H1 (cell line): Measurements from ENCODE around the gene TM4SF1. TPM values are rescaled to one million over a fixed set of nuclear protein-coding genes. Genes with fewer than 3 reads are reported as not detected.

Source experiments
- CTCF ChIA-PET: fragments of 300-600 bp; sonication (Branson Sonifier 250); formaldehyde crosslinking; loops from one replicate; lab custom pipeline; 2021; ENCODE audit not compliant: partially characterized antibody; lab: Charles Lee
- POLR2A ChIA-PET: fragments of 300-600 bp; sonication (Branson Sonifier 250); formaldehyde crosslinking; loops from one replicate; lab custom pipeline; 2021; ENCODE audit warnings: inconsistent platforms; ENCODE audit not compliant: partially characterized antibody; lab: Charles Lee
- DNase-seq, 2 experiments: peaks; one replicate each; pipeline versions ENCODE4 v3.0.0 to v3.0.0-alpha.2; 2010 to 2022; ENCODE audit warnings: low spot score in 2 of 2, low read depth in 1 of 2, mixed read lengths in 1 of 2
- FAIRE-seq: peaks from 2 replicates; lab custom pipeline; 2011; peaks lifted over from hg19 to GRCh38; lab: Jason Lieb, UNC
- H2AFZ ChIP-seq: 2 replicates; pipeline ENCODE4 v1.8.1; 2012; ENCODE audit warnings: low read length, inconsistent platforms
- H2AK5ac ChIP-seq: 2 replicates; pipeline ENCODE4 v1.6.1; 2013; ENCODE audit warnings: low read depth, low read length
- H2BK120ac ChIP-seq: replicated peaks from 2 replicates; pipeline ENCODE3; 2013; ENCODE audit warnings: low read depth, low read length, inconsistent platforms
- H2BK12ac ChIP-seq: 2 replicates; pipeline ENCODE4 v1.6.1; 2013; ENCODE audit warnings: low read depth, low read length
- H2BK15ac ChIP-seq: 2 replicates; pipeline ENCODE4 v1.6.1; 2013; ENCODE audit warnings: low read length
- H2BK20ac ChIP-seq: 2 replicates; pipeline ENCODE4 v1.6.1; 2013; ENCODE audit warnings: low read length
- H2BK5ac ChIP-seq: 2 replicates; pipeline ENCODE4 v1.6.1; 2013; ENCODE audit warnings: low read depth, low read length
- H3K14ac ChIP-seq: 2 replicates; pipeline ENCODE4 v1.6.1; 2013; ENCODE audit warnings: inconsistent platforms; ENCODE audit not compliant: insufficient read length
- H3K18ac ChIP-seq: 2 replicates; pipeline ENCODE4 v1.6.1; 2013; ENCODE audit warnings: low read length; ENCODE audit errors: extremely low read depth
- H3K23ac ChIP-seq: 2 replicates; pipeline ENCODE4 v1.6.1; 2013; ENCODE audit warnings: inconsistent platforms; ENCODE audit not compliant: insufficient read length
- H3K23me2 ChIP-seq: 2 replicates; pipeline ENCODE4 v1.6.1; 2013; ENCODE audit warnings: low read depth, low read length
- H3K27ac ChIP-seq: 2 replicates; pipeline ENCODE4 v1.6.1; 2011; ENCODE audit warnings: low read depth, low read length, inconsistent platforms
- H3K27me3 ChIP-seq, 4 experiments: replicated peaks in 1 of 4; 1 replicate in 1 of 4; 2 replicates in 3 of 4; pipeline versions ENCODE4 v1.6.1 to v1.8.1; 2011 to 2013; ENCODE audit warnings: low read length in 3 of 4, mild to moderate bottlenecking in 3 of 4, inconsistent platforms in 2 of 4, mixed read lengths in 2 of 4, moderate library complexity in 1 of 4; ENCODE audit not compliant: control insufficient read depth in 3 of 4, insufficient read depth in 3 of 4; ENCODE audit errors: extremely low read depth in 1 of 4
- H3K36me3 ChIP-seq, 4 experiments: 2 replicates each; pipeline versions ENCODE4 v1.6.1 to v1.8.1; 2011 to 2013; ENCODE audit warnings: mild to moderate bottlenecking in 4 of 4, low read length in 3 of 4, moderate library complexity in 2 of 4, control low read depth in 1 of 4, inconsistent platforms in 1 of 4; ENCODE audit not compliant: insufficient read depth in 4 of 4, control insufficient read depth in 2 of 4
- H3K4ac ChIP-seq: replicated peaks from 2 replicates; pipeline ENCODE3; 2013; ENCODE audit warnings: low read length, low read depth, mixed read lengths, inconsistent platforms; ENCODE audit not compliant: insufficient read length
- H3K4me1 ChIP-seq, 4 experiments: replicated peaks in 1 of 4; 1 replicate in 1 of 4; 2 replicates in 3 of 4; pipeline versions ENCODE4 v1.6.1 to v1.8.1; 2011 to 2013; ENCODE audit warnings: low read length in 3 of 4, inconsistent platforms in 2 of 4, mixed read lengths in 1 of 4; ENCODE audit not compliant: insufficient read depth in 4 of 4, control insufficient read depth in 3 of 4
- H3K4me2 ChIP-seq, 2 experiments: 2 replicates each; pipeline versions ENCODE4 v1.6.1 to v1.8.1; 2011 to 2013; ENCODE audit warnings: low read depth in 2 of 2, low read length in 2 of 2, control low read depth in 1 of 2, inconsistent platforms in 1 of 2, mild to moderate bottlenecking in 1 of 2; ENCODE audit not compliant: insufficient read depth in 1 of 2
- H3K4me3 ChIP-seq, 4 experiments: fragments of 200-600, 300-600 bp in 1 of 4; sonication (generic), shearing (Covaris generic), sonication (Bioruptor Twin) in 1 of 4; 2 replicates each; pipeline versions ENCODE4 v1.5.1 to v1.8.1; 2011 to 2016; ENCODE audit warnings: low read length in 4 of 4, low read depth in 3 of 4, control low read depth in 2 of 4, inconsistent platforms in 2 of 4, mild to moderate bottlenecking in 2 of 4, mixed read lengths in 1 of 4, moderate library complexity in 1 of 4; ENCODE audit not compliant: insufficient read depth in 2 of 4; ENCODE audit errors: extremely low read depth in 1 of 4
- H3K56ac ChIP-seq: replicated peaks from 2 replicates; pipeline ENCODE3; 2013; ENCODE audit warnings: low read depth, mild to moderate bottlenecking, mixed read lengths, low read length, inconsistent platforms; ENCODE audit not compliant: insufficient read length
- H3K79me1 ChIP-seq: 2 replicates; pipeline ENCODE4 v1.6.1; 2013; ENCODE audit warnings: low read depth, low read length, control low read depth
- H3K79me2 ChIP-seq, 2 experiments: 2 replicates each; pipeline versions ENCODE4 v1.6.1 to v1.8.1; 2012 to 2013; ENCODE audit warnings: low read length in 2 of 2, mild to moderate bottlenecking in 2 of 2, inconsistent platforms in 1 of 2; ENCODE audit not compliant: insufficient read depth in 2 of 2, control insufficient read depth in 1 of 2
- H3K9ac ChIP-seq, 4 experiments: replicated peaks in 1 of 4; 1 replicate in 1 of 4; 2 replicates in 3 of 4; pipeline versions ENCODE4 v1.6.1 to v1.8.1; 2011 to 2013; ENCODE audit warnings: low read depth in 3 of 4, low read length in 3 of 4, control low read depth in 2 of 4, mild to moderate bottlenecking in 2 of 4, moderate library complexity in 2 of 4, inconsistent platforms in 1 of 4; ENCODE audit errors: extremely low read depth in 1 of 4
- H3K9me3 ChIP-seq, 2 experiments: 2 replicates each; pipeline versions ENCODE4 v1.6.1 to v1.8.1; 2012 to 2013; ENCODE audit warnings: mild to moderate bottlenecking in 2 of 2, moderate library complexity in 2 of 2, control low read depth in 1 of 2, inconsistent platforms in 1 of 2, low read depth in 1 of 2, low read length in 1 of 2, mixed read lengths in 1 of 2; ENCODE audit not compliant: insufficient read depth in 2 of 2
- H4K20me1 ChIP-seq, 2 experiments: replicated peaks in 1 of 2; 2 replicates each; pipeline versions ENCODE3 to v1.8.1; 2011 to 2013; ENCODE audit warnings: inconsistent platforms in 2 of 2, low read length in 2 of 2, mild to moderate bottlenecking in 1 of 2; ENCODE audit not compliant: insufficient read depth in 2 of 2, control insufficient read depth in 1 of 2
- H4K5ac ChIP-seq: 2 replicates; pipeline ENCODE4 v1.6.1; 2013; ENCODE audit warnings: low read length, low read depth, mixed read lengths, inconsistent platforms; ENCODE audit not compliant: insufficient read length
- H4K8ac ChIP-seq: 2 replicates; pipeline ENCODE4 v1.8.0; 2013; ENCODE audit warnings: mild to moderate bottlenecking, moderate library complexity, low read length, inconsistent platforms; ENCODE audit not compliant: insufficient read depth; ENCODE audit errors: extremely low read depth
- H4K91ac ChIP-seq: replicated peaks from 2 replicates; pipeline ENCODE3; 2013; ENCODE audit warnings: low read length, mixed read lengths, inconsistent platforms; ENCODE audit not compliant: insufficient read length
- ATF2 ChIP-seq: IDR thresholded peaks from 2 replicates; pipeline ENCODE4 v1.6.1; 2012; ENCODE audit warnings: low read length, inconsistent platforms
- JUND ChIP-seq: IDR thresholded peaks from 2 replicates; pipeline ENCODE4 v1.6.1; 2011; ENCODE audit warnings: mild to moderate bottlenecking, improper control_type of control experiment, low read length
- SAP30 ChIP-seq: fragments of 300-600 bp; sonication (generic); IDR thresholded peaks from 2 replicates; pipeline ENCODE4 v1.7.1; 2012; ENCODE audit warnings: low read length, moderate library complexity, mild to moderate bottlenecking, inconsistent platforms; ENCODE audit not compliant: insufficient read depth, insufficient replicate concordance
- SIX5 ChIP-seq: IDR thresholded peaks from 2 replicates; pipeline ENCODE4 v1.6.1; 2011; ENCODE audit warnings: mild to moderate bottlenecking, low read depth, low read length
- WGBS, 2 experiments: shearing (Covaris generic) in 1 of 2; methylation state at CpG; one replicate each; pipeline versions ENCODE4 v1.1.6 to v1.1.7; 2013 to 2015; ENCODE audit warnings: low lambda C conversion rate in 2 of 2, mixed read lengths in 2 of 2, inconsistent platforms in 1 of 2, low coverage in 1 of 2, missing lambda C conversion rate in 1 of 2; ENCODE audit not compliant: insufficient replicate concordance in 2 of 2, insufficient coverage in 1 of 2, insufficient read length in 1 of 2; ENCODE audit errors: extremely low coverage in 1 of 2, missing lambda C conversion rate in 1 of 2; 5-methylcytosine and 5-hydroxymethylcytosine counted together
- polyA plus RNA-seq, 7 experiments: library from polyadenylated mRNA; depleted of rRNA in 3 of 7; stranded (reverse) in 5 of 7; unstranded in 2 of 7; fragments of >200 nt in 5 of 7; fragments of 200-250 nt in 2 of 7; gene quantifications; 1 replicate in 5 of 7; 2 replicates in 1 of 7; 4 replicates in 1 of 7; pipeline versions ENCODE4 v1.2.1 to v1.2.3, GENCODE V29; 2011 to 2013; ENCODE audit warnings: missing spikeins in 2 of 7, mixed read lengths in 2 of 7
- total RNA-seq: library from RNA; stranded (reverse); fragmentation: NEBNext Ultra II Directional; extraction: Animal tissue kit (Norgen Biotek cat#: 25700); gene quantifications from 2 replicates; pipeline ENCODE4 v1.2.1, GENCODE V29; 2021

Gene TM4SF1
- total and polyA plus RNA-seq, 2 of the 8 experiments (the other 6 are each of a cell fraction or from before 2014, with no cell fraction given), result 0.26 to 1.3 TPM

GRCh38 chr3:149409351-149409750 is 31.9 kb upstream of the TM4SF1 start:
- H3K36me3 ChIP-seq, result no peaks in the 10 kb centered on the region
- H2AK5ac ChIP-seq, result no peak overlapping the region
- no peak overlapping the region for H2BK120ac ChIP-seq
- H2BK12ac ChIP-seq, result no peak overlapping the region
- H3K4me2 ChIP-seq, result no peak overlapping the region
- no peak overlapping the region for H3K18ac ChIP-seq
- no peaks in the 10 kb centered on the region for H3K23me2 ChIP-seq
- no peak overlapping the region for H2BK15ac ChIP-seq
- H4K5ac ChIP-seq, result no peak overlapping the region
- H4K20me1 ChIP-seq, result no peaks in the 10 kb centered on the region
- no peak overlapping the region for H2AFZ ChIP-seq
- ChIA-PET POLR2A (no interaction called here), CTCF (interaction anchor here (0.5 to 1.3 kb wide), 4 partner anchors 13 to 56 kb away, joined by 3 read pairs; no protein-coding TSS in a partner anchor)
- H3K4me3 ChIP-seq, result no peak overlapping the region
- no peak overlapping the region for H2BK20ac ChIP-seq
- H4K91ac ChIP-seq, result no peak overlapping the region
- no peak overlapping the region for H3K56ac ChIP-seq
- DNase-seq (no peak), FAIRE-seq (no peak)
- H3K23ac ChIP-seq, result no peak overlapping the region
- no peak overlapping the region for H4K8ac ChIP-seq
- no peak overlapping the region for H2BK5ac ChIP-seq
- no peak overlapping the region for H3K14ac ChIP-seq
- no peak overlapping the region for H3K9ac ChIP-seq
- H3K27me3 ChIP-seq, result no peaks in the 10 kb centered on the region
- H3K4ac ChIP-seq, result no peak overlapping the region
- H3K9me3 ChIP-seq, result no peaks in the 10 kb centered on the region
- no peaks in the 10 kb centered on the region for H3K4me1 ChIP-seq
- no peak overlapping the region for H3K27ac ChIP-seq
- H3K79me2 ChIP-seq, result no peaks in the 10 kb centered on the region
- H3K79me1 ChIP-seq, result no peaks in the 10 kb centered on the region
- WGBS, 2 experiments, result 94% methylated on average over 2 of the region's 2 CpGs; no CpG with 5 or more reads in 1 of the 2 experiments
- TF ChIP-seq JUND, result no peak
- no peak for TF ChIP-seq SAP30
- TF ChIP-seq SIX5, result no peak
- no peak for TF ChIP-seq ATF2
